Neural cell (in vitro differentiated cells): ENCODE data around the gene FILIP1L.

ENCODE experiments used
- CTCF ChIP-seq: fragments of 450-650 bp; IDR thresholded peaks from 2 replicates; pipeline ENCODE4 v1.5.1; 2014; ENCODE audit warnings: antibody characterized with exemption, mild to moderate bottlenecking, moderate library complexity; ENCODE audit not compliant: poor library complexity, severe bottlenecking
- EZH2 ChIP-seq: fragments of 200-600, 300-800 bp; shearing (Covaris generic), sonication (generic); IDR thresholded peaks from 2 replicates; pipeline ENCODE4 v1.6.1; 2014; ENCODE audit warnings: antibody characterized with exemption, low read length, borderline replicate concordance, mild to moderate bottlenecking; ENCODE audit not compliant: insufficient read depth, poor library complexity, severe bottlenecking
- MXI1 ChIP-seq: fragments of 450-650 bp; conservative IDR thresholded peaks from 2 replicates; pipeline ENCODE4 v1.6.1; 2014; ENCODE audit warnings: antibody characterized with exemption, mild to moderate bottlenecking; ENCODE audit not compliant: poor library complexity, severe bottlenecking
- POLR2AphosphoS5 ChIP-seq: IDR thresholded peaks from 2 replicates; pipeline ENCODE4 v1.6.1; 2012
- SMC3 ChIP-seq: fragments of 450-650 bp; conservative IDR thresholded peaks from 2 replicates; pipeline ENCODE4 v1.6.1; 2014; ENCODE audit warnings: antibody characterized with exemption, mild to moderate bottlenecking, moderate library complexity; ENCODE audit not compliant: poor library complexity
- TAF1 ChIP-seq: IDR thresholded peaks from 2 replicates; pipeline ENCODE4 v1.6.1; 2012; ENCODE audit warnings: low read depth

- TF ChIP-seq SMC3 (no peak), CTCF (no peak), MXI1 (no peak), TAF1 (no peak), EZH2 (no peak), POLR2AphosphoS5 (no peak)
These were observed 158.3 kb downstream of the FILIP1L start for GRCh38 chr3:99955773-99956562.
